ENCODE data around the gene PGGHG.

- no peak for TF ChIP-seq TAF1 (IDR thresholded peaks at IDR 0.05; ENCODE audit: low read depth)
- no peak for TF ChIP-seq FOXM1 (IDR thresholded peaks at IDR 0.05; ENCODE audit: borderline replicate concordance, low read depth)
- TF ChIP-seq TCF12 (IDR thresholded peaks at IDR 0.05; ENCODE audit: low read depth) = no peak
- TF ChIP-seq RAD21 (IDR thresholded peaks at IDR 0.05; ENCODE audit: low read depth) = no peak
- no peak for TF ChIP-seq USF1 (IDR thresholded peaks at IDR 0.05)
- TF ChIP-seq MAX (IDR thresholded peaks at IDR 0.05) = no peak
- no peak for TF ChIP-seq EP300 (IDR thresholded peaks at IDR 0.05; ENCODE audit: borderline replicate concordance)
- TF ChIP-seq REST (IDR thresholded peaks at IDR 0.05; ENCODE audit: low read depth) = no peak
- no peak for TF ChIP-seq YY1 (IDR thresholded peaks at IDR 0.05; ENCODE audit: low read depth)
- TF ChIP-seq TEAD4 (IDR thresholded peaks at IDR 0.05) = no peak
- no peak for TF ChIP-seq EGR1 (IDR thresholded peaks at IDR 0.05)
- TF ChIP-seq CEBPB (IDR thresholded peaks at IDR 0.05) = no peak
Measured at GRCh38 chr11:252666-253065, 36.3 kb upstream of the PGGHG start.
